HFF-Myc (cell line): ENCODE results near the gene C2orf76.

ENCODE experiments used
- DNase-seq: peaks from one replicate; pipeline ENCODE4 v3.0.0-alpha.2; 2011; ENCODE audit warnings: low read depth; ENCODE audit errors: extremely low read depth
- H3K4me3 ChIP-seq: replicated peaks from 2 replicates; pipeline ENCODE4 v1.5.1; 2011; ENCODE audit warnings: low read depth, mild to moderate bottlenecking, control low read depth, low read length
- TF ChIP-seq, protein P1 (sequence below): IDR thresholded peaks from 2 replicates; pipeline ENCODE4 v1.5.1; 2012; ENCODE audit warnings: mild to moderate bottlenecking, low read depth, low read length, control low read depth; ENCODE audit errors: missing control alignments

The C2orf76 gene

DNA sequence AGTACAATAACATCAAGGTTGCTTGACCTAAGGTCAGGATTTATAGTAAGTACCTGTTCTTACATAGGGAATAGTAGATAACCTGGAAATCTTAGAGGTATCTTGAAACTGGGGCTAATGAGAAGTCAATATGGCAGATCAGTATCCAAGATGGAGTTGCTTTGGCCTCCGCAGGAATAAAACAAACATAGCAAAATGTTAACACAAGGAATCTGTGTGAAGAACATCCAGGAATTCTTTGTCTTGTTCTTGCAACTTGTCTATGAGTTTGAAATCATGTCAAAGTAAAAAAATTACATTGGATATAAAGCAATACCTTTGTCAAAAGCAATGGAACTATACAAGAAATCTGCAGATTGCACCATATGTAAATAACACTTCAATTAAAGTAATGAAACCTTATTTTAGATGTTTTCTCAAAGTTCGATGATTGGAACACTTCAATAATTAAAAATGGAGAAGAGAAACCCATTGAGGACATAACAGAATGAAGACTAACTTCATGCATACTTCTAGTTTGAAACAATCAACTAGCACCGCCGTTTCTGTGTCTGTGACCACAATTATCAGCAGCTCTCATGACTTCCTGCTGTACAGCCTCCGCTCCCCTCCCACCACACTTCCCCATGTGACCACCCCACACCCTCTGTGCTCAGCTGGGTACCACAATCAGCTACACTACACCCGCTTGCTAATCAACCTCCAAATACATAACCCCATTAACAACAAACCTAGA lies 27.6 kb downstream of the C2orf76 start:
- DNase-seq, result no peak

DNA sequence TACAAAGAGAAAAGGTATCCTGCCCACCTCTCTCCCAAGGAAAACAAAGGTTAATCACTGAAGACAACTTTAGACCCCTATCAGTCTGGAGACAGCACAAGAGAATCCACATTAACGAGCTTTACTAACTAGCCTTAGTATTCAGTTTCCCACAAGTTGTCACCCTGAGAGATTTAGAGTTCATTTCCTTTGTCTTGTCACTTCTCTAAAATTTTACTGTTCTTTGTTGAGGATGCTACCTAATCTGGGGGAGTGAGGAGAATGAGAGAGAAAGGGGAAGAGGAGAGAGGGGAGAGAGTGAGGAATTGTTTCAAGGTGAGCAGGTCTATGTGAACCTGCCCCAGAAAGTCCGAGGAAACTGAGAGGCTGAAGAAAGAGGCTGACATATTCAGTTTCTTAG lies 28.4 kb downstream of the C2orf76 start:
- no peak overlapping the region for H3K4me3 ChIP-seq
- TF ChIP-seq, protein P1, sequence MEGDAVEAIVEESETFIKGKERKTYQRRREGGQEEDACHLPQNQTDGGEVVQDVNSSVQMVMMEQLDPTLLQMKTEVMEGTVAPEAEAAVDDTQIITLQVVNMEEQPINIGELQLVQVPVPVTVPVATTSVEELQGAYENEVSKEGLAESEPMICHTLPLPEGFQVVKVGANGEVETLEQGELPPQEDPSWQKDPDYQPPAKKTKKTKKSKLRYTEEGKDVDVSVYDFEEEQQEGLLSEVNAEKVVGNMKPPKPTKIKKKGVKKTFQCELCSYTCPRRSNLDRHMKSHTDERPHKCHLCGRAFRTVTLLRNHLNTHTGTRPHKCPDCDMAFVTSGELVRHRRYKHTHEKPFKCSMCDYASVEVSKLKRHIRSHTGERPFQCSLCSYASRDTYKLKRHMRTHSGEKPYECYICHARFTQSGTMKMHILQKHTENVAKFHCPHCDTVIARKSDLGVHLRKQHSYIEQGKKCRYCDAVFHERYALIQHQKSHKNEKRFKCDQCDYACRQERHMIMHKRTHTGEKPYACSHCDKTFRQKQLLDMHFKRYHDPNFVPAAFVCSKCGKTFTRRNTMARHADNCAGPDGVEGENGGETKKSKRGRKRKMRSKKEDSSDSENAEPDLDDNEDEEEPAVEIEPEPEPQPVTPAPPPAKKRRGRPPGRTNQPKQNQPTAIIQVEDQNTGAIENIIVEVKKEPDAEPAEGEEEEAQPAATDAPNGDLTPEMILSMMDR, result no peak
- no peak for DNase-seq

More for the DNA sequence above, 27.6 kb downstream of the C2orf76 start:
- H3K4me3 ChIP-seq, result no peak overlapping the region
- TF ChIP-seq, protein P1, result no peak

DNA sequence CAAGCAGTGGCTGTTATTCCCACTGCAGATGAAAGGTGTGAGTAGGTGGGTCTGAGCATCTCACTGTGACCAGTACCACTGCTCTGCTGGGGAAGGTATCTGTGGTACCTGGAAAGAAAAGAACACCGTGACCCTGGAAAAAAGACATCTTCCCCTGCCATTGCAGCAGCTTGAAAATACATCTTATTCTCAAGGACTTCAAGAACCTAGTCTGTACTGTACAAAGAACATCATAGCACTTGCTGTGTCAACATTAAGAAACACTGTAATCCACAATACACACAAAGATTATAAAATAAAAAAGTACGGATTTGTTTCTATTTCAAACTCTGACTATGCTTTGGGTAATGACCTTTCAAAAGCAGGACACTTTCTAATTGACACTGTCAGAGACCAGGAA lies 28.9 kb downstream of the C2orf76 start:
- TF ChIP-seq, protein P1, result no peak
- DNase-seq, result no peak
- H3K4me3 ChIP-seq, result no peak overlapping the region

DNA sequence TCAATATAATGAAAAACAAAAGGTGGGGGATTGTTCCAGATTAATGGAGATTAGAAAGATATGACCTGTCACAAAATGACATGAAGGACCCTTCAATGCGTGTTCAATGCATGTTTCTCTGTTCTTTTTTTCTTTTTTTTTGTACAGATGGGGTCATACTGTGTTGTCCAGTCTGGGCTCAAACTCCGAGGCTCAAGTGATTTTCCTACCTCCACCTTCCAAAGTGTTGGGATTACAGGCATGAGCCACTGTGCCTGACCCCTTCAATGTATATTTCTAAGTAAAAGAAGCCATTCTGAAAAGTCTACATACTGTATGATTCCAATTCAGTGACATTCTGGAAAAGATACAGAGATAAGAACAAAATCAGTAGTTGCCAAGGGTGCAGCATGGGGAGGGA lies 32.8 kb downstream of the C2orf76 start:
- no peak for DNase-seq
- TF ChIP-seq, protein P1, result no peak
- no peak overlapping the region for H3K4me3 ChIP-seq

DNA sequence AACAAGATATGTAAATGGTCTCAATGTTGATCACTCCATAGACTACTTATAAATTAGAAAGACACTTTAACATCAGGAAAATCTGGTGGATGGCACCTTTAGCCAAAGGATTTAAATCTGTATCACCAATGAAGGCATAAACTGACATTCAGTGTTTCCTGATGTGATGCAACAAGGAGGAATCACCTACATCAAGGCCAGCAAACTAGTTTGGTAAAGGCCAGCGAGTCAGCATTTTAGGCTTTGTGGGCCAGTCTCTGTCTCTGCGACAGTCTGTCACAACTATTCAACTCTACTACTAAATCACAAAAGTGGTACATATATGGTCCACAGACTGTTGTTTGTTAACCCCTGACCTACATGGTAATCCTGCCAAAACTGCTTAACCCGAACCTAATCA lies 33.3 kb downstream of the C2orf76 start:
- no peak for DNase-seq
- TF ChIP-seq, protein P1, result no peak
- no peak overlapping the region for H3K4me3 ChIP-seq

DNA sequence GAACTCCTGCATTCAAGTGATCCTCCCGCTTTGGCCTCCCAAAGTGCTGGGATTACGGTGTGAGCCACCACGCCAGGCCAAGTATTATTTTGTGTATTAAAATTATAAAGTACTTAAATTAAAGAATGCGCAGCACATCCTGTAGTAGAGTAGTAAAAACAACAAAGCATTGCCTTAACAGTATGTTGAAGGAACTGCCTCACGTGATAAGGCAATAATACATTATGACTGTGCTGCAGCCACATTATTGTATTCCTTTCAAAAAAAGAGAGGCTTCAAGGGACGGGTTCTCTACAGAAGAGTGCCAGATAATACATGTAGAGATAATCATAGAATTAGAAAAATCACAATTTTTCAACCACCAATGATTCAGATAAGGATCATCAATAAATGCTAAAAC lies 33.7 kb downstream of the C2orf76 start:
- no peak overlapping the region for H3K4me3 ChIP-seq
- TF ChIP-seq, protein P1, result no peak
- no peak for DNase-seq

DNA sequence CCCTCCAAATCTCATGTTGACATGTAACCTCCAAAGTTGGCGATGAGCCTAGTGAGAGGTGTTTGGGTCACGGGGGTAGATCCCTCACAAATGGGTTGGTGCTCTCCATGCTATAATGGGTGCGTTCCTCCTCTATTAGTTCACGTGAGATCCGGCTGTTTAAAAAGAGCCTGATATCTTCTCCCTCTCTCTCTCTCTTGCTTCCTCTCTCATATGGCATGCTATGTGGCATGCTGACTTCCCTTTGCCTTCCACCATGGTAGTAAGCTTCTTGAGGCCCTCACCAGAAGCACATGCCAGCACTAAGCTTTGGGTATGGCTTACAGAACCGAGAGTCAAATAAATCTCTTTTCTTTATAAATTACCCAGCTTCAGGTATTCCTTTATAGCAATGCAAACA lies 39.2 kb downstream of the C2orf76 start:
- DNase-seq, result no peak
- no peak overlapping the region for H3K4me3 ChIP-seq
- TF ChIP-seq, protein P1, result no peak
